Muscle layer of colon (tissue), 2 donors: ENCODE results near the gene TNFRSF21.

ENCODE experiments used
- H3K27ac ChIP-seq: one replicate; pipeline ENCODE4 v1.7.0; 2013; ENCODE audit warnings: low read depth, mild to moderate bottlenecking, low read length, moderate library complexity
- H3K27me3 ChIP-seq, 2 donors: one replicate each; pipeline ENCODE4 v1.7.0; 2013; ENCODE audit warnings: low read length in 2 of 2, mild to moderate bottlenecking in 2 of 2; ENCODE audit not compliant: insufficient read depth in 2 of 2, control insufficient read depth in 1 of 2
- H3K36me3 ChIP-seq: one replicate; pipeline ENCODE4 v1.7.0; 2013; ENCODE audit warnings: mild to moderate bottlenecking, low read length; ENCODE audit not compliant: insufficient read depth
- H3K4me1 ChIP-seq: one replicate; pipeline ENCODE4 v1.7.0; 2013; ENCODE audit warnings: mild to moderate bottlenecking, low read length; ENCODE audit not compliant: insufficient read depth
- H3K4me3 ChIP-seq, 2 donors: one replicate each; pipeline ENCODE4 v1.7.0; 2013; ENCODE audit warnings: low read length in 2 of 2, low read depth in 1 of 2, mild to moderate bottlenecking in 1 of 2, moderate library complexity in 1 of 2
- H3K9ac ChIP-seq: one replicate; pipeline ENCODE4 v1.7.0; 2013; ENCODE audit warnings: low read length
- H3K9me3 ChIP-seq: one replicate; pipeline ENCODE4 v1.7.0; 2013; ENCODE audit warnings: mild to moderate bottlenecking, low read length
- donor health status: abdominal sarcoma.
- donor health status: Adenocarcinoma of cecum.

Gene TNFRSF21

GRCh38 chr6:47260021-47260420 lies 49.7 kb downstream of the TNFRSF21 start:
- no peaks in the 10 kb centered on the region for H3K27me3 ChIP-seq
- no peak overlapping the region for H3K27ac ChIP-seq
- no peak overlapping the region for H3K4me3 ChIP-seq
- no peaks in the 10 kb centered on the region for H3K36me3 ChIP-seq
- no peak overlapping the region for H3K9ac ChIP-seq
- H3K9me3 ChIP-seq: no peaks in the 10 kb centered on the region
- H3K4me1 ChIP-seq: peaks cover 12% of the 10 kb centered on the region

DNA sequence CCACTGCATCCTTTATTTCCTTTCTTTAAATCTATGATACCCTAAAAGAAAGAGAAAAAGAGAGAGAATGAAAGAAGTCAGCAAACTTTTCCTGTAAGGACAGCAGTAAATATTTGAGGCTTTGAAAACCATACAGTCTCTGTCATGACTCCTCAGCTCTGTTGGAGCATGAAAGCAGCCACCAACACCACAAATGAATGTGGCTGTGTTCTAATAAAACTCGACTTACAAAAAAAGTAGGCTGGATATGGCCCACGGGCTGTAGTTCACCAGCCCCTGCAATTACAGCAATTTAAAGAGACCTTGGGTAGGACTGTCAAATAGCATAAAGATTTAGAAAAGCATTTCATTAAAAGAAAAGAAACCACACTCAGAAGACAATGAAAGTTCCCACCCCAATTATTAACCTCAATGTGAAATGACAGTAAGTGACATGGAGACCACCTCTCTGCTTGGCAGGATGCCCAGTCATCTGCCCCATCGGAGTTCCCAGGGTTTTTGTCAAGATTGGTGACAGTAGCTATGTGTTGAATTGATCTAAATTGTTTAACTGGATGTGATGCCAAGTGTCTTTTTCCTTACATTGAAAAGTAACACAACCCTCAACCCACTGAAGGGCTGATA lies 50.9 kb downstream of the TNFRSF21 start:
- no peaks in the 10 kb centered on the region for H3K36me3 ChIP-seq
- no peaks in the 10 kb centered on the region for H3K27me3 ChIP-seq
- peaks cover 6% of the 10 kb centered on the region for H3K4me1 ChIP-seq
- no peak overlapping the region for H3K9ac ChIP-seq
- H3K4me3 ChIP-seq: no peak overlapping the region
- H3K9me3 ChIP-seq: no peaks in the 10 kb centered on the region
- no peak overlapping the region for H3K27ac ChIP-seq

- H3K9ac ChIP-seq: no peak overlapping the region
- H3K27ac ChIP-seq: no peak overlapping the region
- no peak overlapping the region for H3K4me3 ChIP-seq
- H3K36me3 ChIP-seq: peaks cover 6% of the 10 kb centered on the region
- no peaks in the 10 kb centered on the region for H3K27me3 ChIP-seq
- peaks cover 6% of the 10 kb centered on the region for H3K4me1 ChIP-seq
- no peaks in the 10 kb centered on the region for H3K9me3 ChIP-seq
Measured at GRCh38 chr6:47256981-47257730, 52.5 kb downstream of the TNFRSF21 start.

- Histone ChIP-seq H3K4me1 (peaks cover 2% of the 10 kb centered on the region), H3K36me3 (peaks cover 6% of the 10 kb centered on the region), H3K4me3 (no peak overlapping the region), H3K27me3 (no peaks in the 10 kb centered on the region), H3K9me3 (no peaks in the 10 kb centered on the region), H3K27ac (no peak overlapping the region), H3K9ac (no peak overlapping the region)
Measured at GRCh38 chr6:47256361-47256760, 53.3 kb downstream of the TNFRSF21 start.

DNA sequence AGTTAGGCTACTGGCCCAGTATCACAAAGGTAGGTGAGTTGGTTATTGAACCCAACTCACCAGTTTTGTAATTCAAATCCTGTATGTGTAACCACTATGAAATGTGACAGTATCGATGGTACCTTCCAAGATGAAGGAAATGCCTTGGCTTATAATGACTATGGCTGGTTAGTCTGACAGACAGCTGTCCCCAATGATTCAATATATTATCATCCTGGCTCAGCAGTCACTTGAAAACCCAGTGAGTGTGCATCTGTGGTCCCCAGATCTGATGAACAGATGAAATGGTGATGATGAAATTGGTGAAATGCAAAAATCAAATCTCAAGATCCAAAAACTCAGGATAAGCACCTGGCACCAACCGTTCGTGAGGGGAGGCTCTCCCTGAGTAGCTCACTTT lies 54.8 kb downstream of the TNFRSF21 start:
- peaks cover 6% of the 10 kb centered on the region for H3K36me3 ChIP-seq
- no peaks in the 10 kb centered on the region for H3K27me3 ChIP-seq
- no peaks in the 10 kb centered on the region for H3K4me1 ChIP-seq
- no peak overlapping the region for H3K4me3 ChIP-seq
- no peak overlapping the region for H3K9ac ChIP-seq
- H3K9me3 ChIP-seq: no peaks in the 10 kb centered on the region
- H3K27ac ChIP-seq: no peak overlapping the region

DNA sequence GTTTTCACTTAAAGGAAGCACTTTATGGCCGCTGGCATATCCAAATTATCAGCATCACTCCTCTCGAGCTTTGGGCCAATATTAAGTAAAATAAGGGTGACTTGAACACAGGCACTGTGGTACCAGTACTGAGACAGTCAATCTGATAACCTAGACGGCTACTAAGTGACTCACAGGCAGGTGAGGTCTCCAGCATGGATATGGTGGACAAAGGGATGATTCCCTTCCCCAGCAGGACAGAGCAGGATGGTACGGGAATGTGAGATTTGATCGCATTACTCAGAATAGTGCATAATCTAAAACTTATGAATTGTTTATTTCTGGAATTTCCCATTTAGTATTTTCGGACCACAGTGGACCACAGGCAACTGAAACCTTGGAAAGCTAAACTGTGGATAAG lies 55.7 kb downstream of the TNFRSF21 start:
- H3K9me3 ChIP-seq: no peaks in the 10 kb centered on the region

DNA sequence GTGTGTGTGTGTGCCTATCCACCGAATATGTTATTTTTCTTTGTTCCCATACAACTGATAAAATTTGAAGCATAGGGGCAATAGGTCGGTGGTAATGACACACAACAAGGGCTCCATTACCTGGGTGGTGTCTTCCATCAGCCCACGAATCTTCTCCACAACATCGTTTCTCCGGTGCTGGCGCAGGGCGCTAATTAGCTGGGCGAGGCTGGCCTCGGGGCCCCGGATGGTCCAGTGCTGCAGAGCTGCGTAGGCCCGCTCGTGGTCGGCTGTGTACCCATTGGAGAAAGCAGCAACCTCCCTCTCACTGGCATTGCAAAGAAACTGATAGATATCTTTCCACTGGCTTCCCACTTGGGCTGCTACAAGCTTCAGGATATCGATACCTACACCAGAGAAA lies 56.6 kb downstream of the TNFRSF21 start:
- H3K4me3 ChIP-seq: no peak overlapping the region
- peaks cover 11% of the 10 kb centered on the region for H3K4me1 ChIP-seq
- H3K27me3 ChIP-seq: no peaks in the 10 kb centered on the region
- no peak overlapping the region for H3K9ac ChIP-seq
- peaks cover 6% of the 10 kb centered on the region for H3K36me3 ChIP-seq
- H3K27ac ChIP-seq: no peak overlapping the region
- H3K9me3 ChIP-seq: no peaks in the 10 kb centered on the region

More for the DNA sequence above, 55.7 kb downstream of the TNFRSF21 start:
- H3K27ac ChIP-seq: no peak overlapping the region
- peaks cover 6% of the 10 kb centered on the region for H3K36me3 ChIP-seq
- H3K27me3 ChIP-seq: no peaks in the 10 kb centered on the region
- H3K4me3 ChIP-seq: no peak overlapping the region
- peaks cover 1% of the 10 kb centered on the region for H3K4me1 ChIP-seq
- no peak overlapping the region for H3K9ac ChIP-seq

- H3K36me3 ChIP-seq: peaks cover 6% of the 10 kb centered on the region
- no peaks in the 10 kb centered on the region for H3K27me3 ChIP-seq
- no peaks in the 10 kb centered on the region for H3K9me3 ChIP-seq
- H3K4me1 ChIP-seq: peaks cover 13% of the 10 kb centered on the region
- H3K27ac ChIP-seq: no peak overlapping the region
- H3K9ac ChIP-seq: no peak overlapping the region
- no peak overlapping the region for H3K4me3 ChIP-seq
Measured at GRCh38 chr6:47252633-47253032, 57.1 kb downstream of the TNFRSF21 start.

GRCh38 chr6:47251396-47251795 lies 58.3 kb downstream of the TNFRSF21 start:
- Histone ChIP-seq H3K27me3 (no peaks in the 10 kb centered on the region), H3K9me3 (no peaks in the 10 kb centered on the region), H3K4me1 (peaks cover 25% of the 10 kb centered on the region), H3K9ac (no peak overlapping the region), H3K36me3 (peaks cover 6% of the 10 kb centered on the region), H3K27ac (no peak overlapping the region), H3K4me3 (no peak overlapping the region)

- H3K9ac ChIP-seq: no peak overlapping the region
- H3K4me1 ChIP-seq: peaks cover 34% of the 10 kb centered on the region
- H3K9me3 ChIP-seq: no peaks in the 10 kb centered on the region
- no peak overlapping the region for H3K4me3 ChIP-seq
- H3K27ac ChIP-seq: no peak overlapping the region
- H3K36me3 ChIP-seq: peaks cover 6% of the 10 kb centered on the region
- no peaks in the 10 kb centered on the region for H3K27me3 ChIP-seq
Measured at GRCh38 chr6:47250302-47250701, 59.4 kb downstream of the TNFRSF21 start.

GRCh38 chr6:47248446-47248845 lies 61.3 kb downstream of the TNFRSF21 start:
- H3K27me3 ChIP-seq: no peaks in the 10 kb centered on the region
- no peak overlapping the region for H3K27ac ChIP-seq
- H3K36me3 ChIP-seq: peaks cover 6% of the 10 kb centered on the region
- no peak overlapping the region for H3K9ac ChIP-seq
- no peak overlapping the region for H3K4me3 ChIP-seq
- no peaks in the 10 kb centered on the region for H3K9me3 ChIP-seq
- peaks cover 41% of the 10 kb centered on the region for H3K4me1 ChIP-seq
